H1 (cell line): ENCODE data around the gene SUCLG2. TPM values are rescaled to one million over a fixed set of nuclear protein-coding genes. Genes with fewer than 3 reads are reported as not detected.

Experiments
- CTCF ChIA-PET: fragments of 300-600 bp; sonication (Branson Sonifier 250); formaldehyde crosslinking; loops from one replicate; lab custom pipeline; 2021; ENCODE audit not compliant: partially characterized antibody; lab: Charles Lee
- POLR2A ChIA-PET: fragments of 300-600 bp; sonication (Branson Sonifier 250); formaldehyde crosslinking; loops from one replicate; lab custom pipeline; 2021; ENCODE audit warnings: inconsistent platforms; ENCODE audit not compliant: partially characterized antibody; lab: Charles Lee
- DNase-seq, 2 experiments: peaks; one replicate each; pipeline versions ENCODE4 v3.0.0 to v3.0.0-alpha.2; 2010 to 2022; ENCODE audit warnings: low spot score in 2 of 2, low read depth in 1 of 2, mixed read lengths in 1 of 2
- FAIRE-seq: peaks from 2 replicates; lab custom pipeline; 2011; peaks lifted over from hg19 to GRCh38; lab: Jason Lieb, UNC
- H2AFZ ChIP-seq: 2 replicates; pipeline ENCODE4 v1.8.1; 2012; ENCODE audit warnings: low read length, inconsistent platforms
- H2AK5ac ChIP-seq: 2 replicates; pipeline ENCODE4 v1.6.1; 2013; ENCODE audit warnings: low read depth, low read length
- H2BK120ac ChIP-seq: replicated peaks from 2 replicates; pipeline ENCODE3; 2013; ENCODE audit warnings: low read depth, low read length, inconsistent platforms
- H2BK12ac ChIP-seq: 2 replicates; pipeline ENCODE4 v1.6.1; 2013; ENCODE audit warnings: low read depth, low read length
- H2BK15ac ChIP-seq: 2 replicates; pipeline ENCODE4 v1.6.1; 2013; ENCODE audit warnings: low read length
- H2BK20ac ChIP-seq: 2 replicates; pipeline ENCODE4 v1.6.1; 2013; ENCODE audit warnings: low read length
- H2BK5ac ChIP-seq: 2 replicates; pipeline ENCODE4 v1.6.1; 2013; ENCODE audit warnings: low read depth, low read length
- H3K14ac ChIP-seq: 2 replicates; pipeline ENCODE4 v1.6.1; 2013; ENCODE audit warnings: inconsistent platforms; ENCODE audit not compliant: insufficient read length
- H3K18ac ChIP-seq: 2 replicates; pipeline ENCODE4 v1.6.1; 2013; ENCODE audit warnings: low read length; ENCODE audit errors: extremely low read depth
- H3K23ac ChIP-seq: 2 replicates; pipeline ENCODE4 v1.6.1; 2013; ENCODE audit warnings: inconsistent platforms; ENCODE audit not compliant: insufficient read length
- H3K23me2 ChIP-seq: 2 replicates; pipeline ENCODE4 v1.6.1; 2013; ENCODE audit warnings: low read depth, low read length
- H3K27ac ChIP-seq: 2 replicates; pipeline ENCODE4 v1.6.1; 2011; ENCODE audit warnings: low read depth, low read length, inconsistent platforms
- H3K27me3 ChIP-seq, 4 experiments: replicated peaks in 1 of 4; 1 replicate in 1 of 4; 2 replicates in 3 of 4; pipeline versions ENCODE4 v1.6.1 to v1.8.1; 2011 to 2013; ENCODE audit warnings: low read length in 3 of 4, mild to moderate bottlenecking in 3 of 4, inconsistent platforms in 2 of 4, mixed read lengths in 2 of 4, moderate library complexity in 1 of 4; ENCODE audit not compliant: control insufficient read depth in 3 of 4, insufficient read depth in 3 of 4; ENCODE audit errors: extremely low read depth in 1 of 4
- H3K36me3 ChIP-seq, 4 experiments: 2 replicates each; pipeline versions ENCODE4 v1.6.1 to v1.8.1; 2011 to 2013; ENCODE audit warnings: mild to moderate bottlenecking in 4 of 4, low read length in 3 of 4, moderate library complexity in 2 of 4, control low read depth in 1 of 4, inconsistent platforms in 1 of 4; ENCODE audit not compliant: insufficient read depth in 4 of 4, control insufficient read depth in 2 of 4
- H3K4ac ChIP-seq: replicated peaks from 2 replicates; pipeline ENCODE3; 2013; ENCODE audit warnings: low read length, low read depth, mixed read lengths, inconsistent platforms; ENCODE audit not compliant: insufficient read length
- H3K4me1 ChIP-seq, 4 experiments: replicated peaks in 1 of 4; 1 replicate in 1 of 4; 2 replicates in 3 of 4; pipeline versions ENCODE4 v1.6.1 to v1.8.1; 2011 to 2013; ENCODE audit warnings: low read length in 3 of 4, inconsistent platforms in 2 of 4, mixed read lengths in 1 of 4; ENCODE audit not compliant: insufficient read depth in 4 of 4, control insufficient read depth in 3 of 4
- H3K4me2 ChIP-seq, 2 experiments: 2 replicates each; pipeline versions ENCODE4 v1.6.1 to v1.8.1; 2011 to 2013; ENCODE audit warnings: low read depth in 2 of 2, low read length in 2 of 2, control low read depth in 1 of 2, inconsistent platforms in 1 of 2, mild to moderate bottlenecking in 1 of 2; ENCODE audit not compliant: insufficient read depth in 1 of 2
- H3K4me3 ChIP-seq, 4 experiments: fragments of 200-600, 300-600 bp in 1 of 4; sonication (generic), shearing (Covaris generic), sonication (Bioruptor Twin) in 1 of 4; 2 replicates each; pipeline versions ENCODE4 v1.5.1 to v1.8.1; 2011 to 2016; ENCODE audit warnings: low read length in 4 of 4, low read depth in 3 of 4, control low read depth in 2 of 4, inconsistent platforms in 2 of 4, mild to moderate bottlenecking in 2 of 4, mixed read lengths in 1 of 4, moderate library complexity in 1 of 4; ENCODE audit not compliant: insufficient read depth in 2 of 4; ENCODE audit errors: extremely low read depth in 1 of 4
- H3K56ac ChIP-seq: replicated peaks from 2 replicates; pipeline ENCODE3; 2013; ENCODE audit warnings: low read depth, mild to moderate bottlenecking, mixed read lengths, low read length, inconsistent platforms; ENCODE audit not compliant: insufficient read length
- H3K79me1 ChIP-seq: 2 replicates; pipeline ENCODE4 v1.6.1; 2013; ENCODE audit warnings: low read depth, low read length, control low read depth
- H3K79me2 ChIP-seq, 2 experiments: 2 replicates each; pipeline versions ENCODE4 v1.6.1 to v1.8.1; 2012 to 2013; ENCODE audit warnings: low read length in 2 of 2, mild to moderate bottlenecking in 2 of 2, inconsistent platforms in 1 of 2; ENCODE audit not compliant: insufficient read depth in 2 of 2, control insufficient read depth in 1 of 2
- H3K9ac ChIP-seq, 4 experiments: replicated peaks in 1 of 4; 1 replicate in 1 of 4; 2 replicates in 3 of 4; pipeline versions ENCODE4 v1.6.1 to v1.8.1; 2011 to 2013; ENCODE audit warnings: low read depth in 3 of 4, low read length in 3 of 4, control low read depth in 2 of 4, mild to moderate bottlenecking in 2 of 4, moderate library complexity in 2 of 4, inconsistent platforms in 1 of 4; ENCODE audit errors: extremely low read depth in 1 of 4
- H3K9me3 ChIP-seq, 2 experiments: 2 replicates each; pipeline versions ENCODE4 v1.6.1 to v1.8.1; 2012 to 2013; ENCODE audit warnings: mild to moderate bottlenecking in 2 of 2, moderate library complexity in 2 of 2, control low read depth in 1 of 2, inconsistent platforms in 1 of 2, low read depth in 1 of 2, low read length in 1 of 2, mixed read lengths in 1 of 2; ENCODE audit not compliant: insufficient read depth in 2 of 2
- H4K20me1 ChIP-seq, 2 experiments: replicated peaks in 1 of 2; 2 replicates each; pipeline versions ENCODE3 to v1.8.1; 2011 to 2013; ENCODE audit warnings: inconsistent platforms in 2 of 2, low read length in 2 of 2, mild to moderate bottlenecking in 1 of 2; ENCODE audit not compliant: insufficient read depth in 2 of 2, control insufficient read depth in 1 of 2
- H4K5ac ChIP-seq: 2 replicates; pipeline ENCODE4 v1.6.1; 2013; ENCODE audit warnings: low read length, low read depth, mixed read lengths, inconsistent platforms; ENCODE audit not compliant: insufficient read length
- H4K8ac ChIP-seq: 2 replicates; pipeline ENCODE4 v1.8.0; 2013; ENCODE audit warnings: mild to moderate bottlenecking, moderate library complexity, low read length, inconsistent platforms; ENCODE audit not compliant: insufficient read depth; ENCODE audit errors: extremely low read depth
- H4K91ac ChIP-seq: replicated peaks from 2 replicates; pipeline ENCODE3; 2013; ENCODE audit warnings: low read length, mixed read lengths, inconsistent platforms; ENCODE audit not compliant: insufficient read length
- EGR1 ChIP-seq: IDR thresholded peaks from 2 replicates; pipeline ENCODE4 v1.6.1; 2011; ENCODE audit warnings: low read depth, low read length, borderline replicate concordance
- RXRA ChIP-seq: IDR thresholded peaks from 2 replicates; pipeline ENCODE4 v1.6.1; 2011; ENCODE audit warnings: low read depth, mild to moderate bottlenecking, low read length, moderate library complexity; ENCODE audit not compliant: insufficient read depth
- ZNF274 ChIP-seq: IDR thresholded peaks from 2 replicates; pipeline ENCODE4 v1.7.0; 2012; ENCODE audit warnings: low read length, borderline replicate concordance; ENCODE audit errors: extremely low read depth
- WGBS, 2 experiments: shearing (Covaris generic) in 1 of 2; methylation state at CpG; one replicate each; pipeline versions ENCODE4 v1.1.6 to v1.1.7; 2013 to 2015; ENCODE audit warnings: low lambda C conversion rate in 2 of 2, mixed read lengths in 2 of 2, inconsistent platforms in 1 of 2, low coverage in 1 of 2, missing lambda C conversion rate in 1 of 2; ENCODE audit not compliant: insufficient replicate concordance in 2 of 2, insufficient coverage in 1 of 2, insufficient read length in 1 of 2; ENCODE audit errors: extremely low coverage in 1 of 2, missing lambda C conversion rate in 1 of 2; 5-methylcytosine and 5-hydroxymethylcytosine counted together
- polyA plus RNA-seq, 7 experiments: library from polyadenylated mRNA; depleted of rRNA in 3 of 7; stranded (reverse) in 5 of 7; unstranded in 2 of 7; fragments of >200 nt in 5 of 7; fragments of 200-250 nt in 2 of 7; gene quantifications; 1 replicate in 5 of 7; 2 replicates in 1 of 7; 4 replicates in 1 of 7; pipeline versions ENCODE4 v1.2.1 to v1.2.3, GENCODE V29; 2011 to 2013; ENCODE audit warnings: missing spikeins in 2 of 7, mixed read lengths in 2 of 7
- total RNA-seq: library from RNA; stranded (reverse); fragmentation: NEBNext Ultra II Directional; extraction: Animal tissue kit (Norgen Biotek cat#: 25700); gene quantifications from 2 replicates; pipeline ENCODE4 v1.2.1, GENCODE V29; 2021
- TF ChIP-seq, protein P1 (sequence below): IDR thresholded peaks from 2 replicates; pipeline ENCODE4 v1.6.1; 2012; ENCODE audit warnings: inconsistent platforms

The SUCLG2 gene
- total and polyA plus RNA-seq, 2 of the 8 experiments (the other 6 are each of a cell fraction or from before 2014, with no cell fraction given), result 12.9 to 46.2 TPM

DNA sequence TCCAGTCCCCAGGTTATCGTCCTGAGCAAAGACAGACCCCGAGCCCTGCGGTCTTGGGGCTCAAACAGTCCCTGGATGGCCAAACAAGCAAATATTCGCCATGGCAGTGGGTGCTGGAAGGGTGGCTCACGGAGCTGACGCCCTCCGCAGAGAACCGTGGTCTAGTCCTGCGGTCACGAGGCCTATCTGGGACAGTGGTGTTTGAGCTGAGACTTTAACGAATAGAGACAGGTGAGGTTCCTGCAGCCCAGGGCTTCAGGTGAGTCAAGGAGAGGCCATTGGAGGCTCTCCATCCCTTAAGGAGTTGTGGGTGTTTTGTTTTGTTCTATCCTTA, 399 bp upstream of the SUCLG2 start:
- peak overlapping the region; percentile 5; the same call in 1 of the 2 replicates for H2BK20ac ChIP-seq
- H3K4ac ChIP-seq, result peak overlapping the region; percentile 55
- H3K23ac ChIP-seq, result no peak overlapping the region
- H2BK15ac ChIP-seq, result no peak overlapping the region; the same call in 1 of the 2 replicates
- H2BK5ac ChIP-seq, result peak overlapping the region; percentile 82; the same call in 1 of the 2 replicates
- peaks cover 3 to 9% (median 6%) of the 10 kb centered on the region in 4 experiments for H3K4me1 ChIP-seq
- H4K20me1 ChIP-seq, result no peaks in the 10 kb centered on the region
- H3K23me2 ChIP-seq, result peaks cover 6% of the 10 kb centered on the region
- H3K56ac ChIP-seq, result peak overlapping the region; percentile 20
- peak overlapping the region; percentile 50 to 74 (median 64) for H3K4me3 ChIP-seq
- no peak for TF ChIP-seq RXRA
- TF ChIP-seq EGR1, result no peak
- TF ChIP-seq ZNF274, result no peak
- TF ChIP-seq, protein P1, sequence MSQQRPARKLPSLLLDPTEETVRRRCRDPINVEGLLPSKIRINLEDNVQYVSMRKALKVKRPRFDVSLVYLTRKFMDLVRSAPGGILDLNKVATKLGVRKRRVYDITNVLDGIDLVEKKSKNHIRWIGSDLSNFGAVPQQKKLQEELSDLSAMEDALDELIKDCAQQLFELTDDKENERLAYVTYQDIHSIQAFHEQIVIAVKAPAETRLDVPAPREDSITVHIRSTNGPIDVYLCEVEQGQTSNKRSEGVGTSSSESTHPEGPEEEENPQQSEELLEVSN, result no peak
- POLR2A ChIA-PET, result interaction anchor here (0.8 to 2.8 kb wide), 9 partner anchors 13 to 666 kb away, joined by 3 to 10 read pairs (median 4); no protein-coding TSS in a partner anchor
- FAIRE-seq, result no peak
- H2BK12ac ChIP-seq, result no peak overlapping the region
- H2AFZ ChIP-seq, result peak overlapping the region; percentile 97
- H3K79me2 ChIP-seq, result peaks cover 0 to 13% of the 10 kb centered on the region in 2 experiments; a peak in 2 of 4 replicates
- no peak for DNase-seq
- H4K91ac ChIP-seq, result peak overlapping the region; percentile 25
- CTCF ChIA-PET, result interaction anchor here (0.6 to 1.6 kb wide), 6 partner anchors 9 to 666 kb away, joined by 3 read pairs; no protein-coding TSS in a partner anchor
- H3K14ac ChIP-seq, result no peak overlapping the region
- H3K27me3 ChIP-seq, result no peaks in the 10 kb centered on the region
- WGBS, 2 experiments, result 49% methylated on average over 10 of the region's 11 CpGs; no CpG with 5 or more reads in 1 of the 2 experiments
- peak overlapping the region; percentile 11 for H3K18ac ChIP-seq
- no peaks in the 10 kb centered on the region for H3K9me3 ChIP-seq
- peak overlapping the region; percentile 75 to 95 for H3K4me2 ChIP-seq
- peak overlapping the region; percentile 83 for H4K5ac ChIP-seq
- peak overlapping the region; percentile 94; the same call in 1 of the 2 replicates for H4K8ac ChIP-seq
- H2AK5ac ChIP-seq, result no peak overlapping the region
- H3K27ac ChIP-seq, result peak overlapping the region; percentile 61; the same call in 1 of the 2 replicates
- H3K36me3 ChIP-seq, result no peaks in the 10 kb centered on the region
- H2BK120ac ChIP-seq, result peak overlapping the region; percentile 16
- H3K79me1 ChIP-seq, result peaks cover 7% of the 10 kb centered on the region
- peak overlapping the region in 3 of 4 experiments; percentile 56 to 74 (median 57); a peak in 6 of 7 replicates for H3K9ac ChIP-seq
